Stimulated activated naive CD8-positive, alpha-beta T cell treated with anti-CD3 and anti-CD28 coated beads, Interleukin-15, Interleukin-2, amounts not matched to agents 100 U/mL and 50 U/mL, for 24 hours (primary cell): ENCODE measurements around the gene MCF2L.

Experiments
- ATAC-seq: fragments of 150-1000 bp; cut with Tn5 transposase; one replicate; pipeline ENCODE4 v1.10.0; 2021
- DNase-seq: peaks from one replicate; pipeline ENCODE4 v3.0.0; 2021

The MCF2L gene

GRCh38 chr13:113148940-113149503 lies 180.0 kb downstream of the MCF2L start:
- ATAC-seq = no peak
- no peak for DNase-seq
